Sigmoid colon (tissue), 4 donors: ENCODE data around the gene KANK4.

Experiments
- CTCF ChIP-seq, 4 experiments: fragments of 450-650 bp in 3 of 4; fragments of 200-600 bp in 1 of 4; IDR thresholded peaks; one replicate each; pipeline ENCODE4 v1.5.1; 2016 to 2019; ENCODE audit warnings: antibody characterized with exemption in 4 of 4, mild to moderate bottlenecking in 3 of 4, moderate library complexity in 2 of 4
- POLR2AphosphoS5 ChIP-seq, 4 donors: sonication (generic); formaldehyde crosslinking; IDR thresholded peaks; one replicate each; pipeline ENCODE4 v1.6.1; 2017; ENCODE audit warnings: antibody characterized with exemption in 4 of 4

DNA sequence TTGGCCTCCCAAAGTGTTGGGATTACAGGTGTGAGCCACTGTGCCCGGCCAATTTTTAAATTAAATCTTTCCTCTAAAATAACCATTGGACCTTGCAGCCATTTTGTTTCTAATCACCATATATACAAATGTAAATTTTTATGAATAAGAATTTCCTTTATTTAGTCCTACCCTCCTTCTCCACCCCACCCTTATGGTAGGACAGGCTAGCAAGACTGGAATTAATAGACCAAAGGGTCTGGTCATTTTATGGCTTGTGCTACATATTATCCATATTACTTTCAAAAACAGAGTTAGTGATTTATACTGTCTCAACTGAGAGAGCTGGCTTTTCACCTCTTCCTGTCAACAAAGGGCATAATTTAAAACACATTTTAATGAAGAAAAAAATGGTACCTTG, 98.1 kb downstream of the KANK4 start:
- no peak for TF ChIP-seq POLR2AphosphoS5 (IDR thresholded peaks at IDR 0.05)
- TF ChIP-seq CTCF (IDR thresholded peaks at IDR 0.05), result no peak
